ENCODE data around the gene KCNJ4. TPM values are rescaled to one million over a fixed set of nuclear protein-coding genes. Genes with fewer than 3 reads are reported as not detected.
"Not testable (repeated sequence)": the region's sequence is repeated elsewhere in the genome, so short reads cannot be mapped to it uniquely, and the experiment has no call there.

Gene KCNJ4
- total RNA-seq, 1 experiment from 2014 or later, result not detected

DNA sequence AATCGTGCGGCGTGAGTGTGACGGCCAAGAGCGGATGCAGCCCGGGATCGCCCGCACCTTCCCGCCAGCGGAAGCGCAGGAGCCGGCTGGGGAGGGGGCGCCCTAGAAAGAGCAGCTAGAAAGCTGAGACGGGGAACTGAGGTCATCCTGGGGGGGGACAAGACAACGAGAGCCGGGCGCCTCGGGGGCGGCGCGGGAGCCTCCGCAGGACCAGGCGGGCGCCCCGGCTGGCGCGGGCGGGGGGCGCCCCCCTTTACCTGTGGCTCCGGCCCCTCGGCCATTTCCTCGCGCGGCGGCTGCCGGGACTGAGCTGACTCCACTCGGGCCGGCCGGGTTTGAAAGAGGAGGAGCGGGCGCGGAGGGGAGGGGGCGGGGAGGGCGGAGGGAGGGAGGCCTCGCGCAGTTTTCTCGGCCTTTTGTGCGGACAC, 56.8 kb downstream of the KCNJ4 start:
- DNase-seq (ENCODE audit: low read depth in 1 of 2, low spot score in 2 of 2); H3K36me3 ChIP-seq; H3K9me3 ChIP-seq (replicated peaks); H3K4me1 ChIP-seq (replicated peaks); H3K27ac ChIP-seq: not testable (repeated sequence)
- peaks cover 12% of the 10 kb centered on the region for H3K27me3 ChIP-seq (replicated peaks)
- peak overlapping the region; percentile 56 for H3K4me3 ChIP-seq

DNA sequence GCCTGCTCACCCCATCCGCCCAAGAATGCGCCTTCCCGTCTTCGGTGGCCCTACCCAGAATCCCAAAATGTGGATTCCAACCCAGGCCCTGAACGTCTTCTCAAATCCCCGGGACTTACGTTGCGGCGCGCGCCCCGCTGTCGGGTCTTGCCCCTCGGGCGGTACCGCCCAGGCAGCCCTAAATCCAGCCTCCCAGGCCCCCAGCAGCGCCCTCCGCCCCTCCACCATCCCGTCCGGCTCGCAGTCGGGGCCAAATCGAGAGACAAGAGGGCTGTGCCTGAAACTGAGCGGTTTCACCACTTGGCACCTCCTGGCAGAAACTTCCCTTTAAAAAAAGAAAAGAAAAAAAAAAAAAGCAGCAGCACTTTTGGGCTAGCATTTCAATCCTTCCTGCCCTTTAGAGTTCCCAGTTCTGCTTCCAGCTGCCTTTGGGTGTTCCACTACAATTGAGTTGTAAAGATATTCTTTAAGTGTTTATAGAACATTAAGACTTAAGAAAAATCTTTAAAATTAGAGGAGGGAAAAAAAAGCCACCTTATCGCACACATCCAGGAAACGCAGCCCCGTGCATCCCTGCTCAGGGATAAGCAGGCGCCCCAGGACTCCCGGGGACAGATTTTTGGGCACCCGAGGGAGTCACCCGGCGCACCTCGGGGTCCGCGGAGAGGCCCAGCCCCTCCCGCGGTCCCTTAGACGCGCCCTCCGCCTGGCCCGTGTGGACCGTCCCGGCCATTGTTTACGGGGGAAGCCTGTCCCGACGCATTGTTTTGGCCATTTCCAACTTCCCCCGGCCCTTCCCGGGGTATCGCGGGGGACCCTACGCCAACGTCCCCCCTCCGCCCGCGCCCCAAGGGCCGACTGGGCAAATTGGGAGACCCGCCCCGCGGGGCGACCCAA, 57.6 kb downstream of the KCNJ4 start:
- peak overlapping the region; percentile 56 for H3K4me3 ChIP-seq
- no peak for DNase-seq (ENCODE audit: low read depth in 1 of 2, low spot score in 2 of 2)
- no peaks in the 10 kb centered on the region for H3K4me1 ChIP-seq (replicated peaks)
- H3K9me3 ChIP-seq (replicated peaks), result no peaks in the 10 kb centered on the region
- peaks cover 11% of the 10 kb centered on the region for H3K27me3 ChIP-seq (replicated peaks)
- no peak overlapping the region for H3K27ac ChIP-seq
- H3K36me3 ChIP-seq, result no peaks in the 10 kb centered on the region

DNA sequence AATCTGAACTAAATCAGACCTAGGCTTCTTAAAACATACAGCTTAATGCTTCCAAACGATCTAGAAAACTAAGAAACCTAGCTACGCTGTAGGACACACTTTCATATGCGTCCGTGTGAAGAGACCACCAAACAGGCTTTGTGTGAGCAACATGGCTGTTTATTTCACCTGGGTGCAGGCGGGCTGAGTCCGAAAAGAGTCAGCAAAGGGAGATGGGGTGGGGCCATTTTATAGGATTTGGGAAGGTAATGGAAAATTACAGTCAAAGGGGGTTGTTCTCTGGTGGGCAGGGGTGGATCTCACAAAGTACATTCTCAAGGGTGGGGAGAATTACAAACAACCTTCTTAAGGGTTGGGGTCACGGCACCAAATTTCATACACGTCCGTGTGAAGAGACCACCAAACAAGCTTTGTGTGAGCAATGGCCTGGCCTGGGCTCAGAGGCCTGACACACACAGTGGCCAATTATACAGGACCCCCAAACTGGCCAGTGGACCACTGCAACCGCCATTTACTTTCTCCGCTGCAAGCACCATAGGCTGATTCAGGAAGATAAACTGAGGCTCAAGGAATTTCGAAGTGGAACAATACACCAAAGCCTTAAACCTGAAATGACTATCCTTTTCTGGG, 58.4 kb downstream of the KCNJ4 start:
- H3K9me3 ChIP-seq (replicated peaks); H3K27me3 ChIP-seq (replicated peaks); H3K27ac ChIP-seq; H3K36me3 ChIP-seq; H3K4me1 ChIP-seq (replicated peaks); H3K4me3 ChIP-seq; DNase-seq (ENCODE audit: low read depth in 1 of 2, low spot score in 2 of 2): not testable (repeated sequence)

DNA sequence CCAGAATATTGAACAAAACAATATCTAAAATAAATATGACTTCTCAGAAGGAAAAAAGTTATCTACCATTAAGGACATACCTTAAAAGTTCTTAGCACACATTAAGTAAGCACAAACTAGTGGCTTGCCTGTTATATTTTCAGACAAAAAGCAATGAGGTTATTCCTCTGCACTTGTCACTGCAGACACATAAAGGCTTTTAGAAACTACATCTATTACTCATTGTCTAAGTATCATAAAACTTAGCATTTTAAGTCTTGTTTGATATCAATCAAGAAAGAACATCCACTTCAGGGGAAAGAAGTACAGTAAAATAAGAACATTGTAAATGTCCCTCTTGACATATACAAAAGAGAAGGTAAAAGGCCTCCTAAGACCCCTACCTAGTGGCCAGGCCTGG, 59.1 kb downstream of the KCNJ4 start:
- not testable (repeated sequence) for H3K9me3 ChIP-seq (replicated peaks); DNase-seq (ENCODE audit: low read depth in 1 of 2, low spot score in 2 of 2); H3K4me1 ChIP-seq (replicated peaks); H3K4me3 ChIP-seq; H3K27me3 ChIP-seq (replicated peaks); H3K36me3 ChIP-seq; H3K27ac ChIP-seq

DNA sequence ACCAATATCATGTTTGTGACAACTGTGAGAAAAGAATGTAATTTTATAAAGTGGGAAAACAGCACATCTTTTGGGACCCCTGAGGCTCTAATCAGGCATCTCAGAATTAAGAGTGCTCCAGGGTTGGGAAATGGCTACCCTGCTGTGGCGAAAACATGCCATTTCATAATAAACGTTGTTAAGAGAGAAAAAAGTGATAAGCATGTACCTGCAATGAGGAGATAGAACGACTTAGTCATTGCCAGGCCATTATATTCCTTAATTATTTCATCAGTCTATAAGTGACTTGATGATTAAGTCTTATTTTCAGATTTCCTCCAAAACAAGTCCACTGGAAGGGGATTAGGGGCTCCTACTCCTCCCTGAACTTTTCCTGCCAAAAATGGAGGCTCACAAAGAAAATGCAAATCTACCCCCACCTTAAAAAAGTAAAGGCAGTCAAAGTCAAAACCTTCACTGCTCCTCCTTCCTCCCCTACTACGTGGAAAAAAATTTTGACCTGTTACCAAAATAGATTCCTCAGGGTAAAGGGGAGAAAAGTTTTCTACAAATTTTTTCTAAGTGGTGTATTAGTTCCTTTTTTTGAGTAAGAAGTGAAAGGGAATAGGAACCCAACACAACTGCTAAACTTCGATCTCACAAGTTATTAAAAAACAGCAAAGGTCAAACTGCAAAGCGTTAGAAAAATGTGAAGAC, 59.9 kb downstream of the KCNJ4 start:
- DNase-seq (ENCODE audit: low read depth in 1 of 2, low spot score in 2 of 2); H3K27ac ChIP-seq; H3K4me1 ChIP-seq (replicated peaks); H3K27me3 ChIP-seq (replicated peaks); H3K9me3 ChIP-seq (replicated peaks); H3K4me3 ChIP-seq; H3K36me3 ChIP-seq: not testable (repeated sequence)

DNA sequence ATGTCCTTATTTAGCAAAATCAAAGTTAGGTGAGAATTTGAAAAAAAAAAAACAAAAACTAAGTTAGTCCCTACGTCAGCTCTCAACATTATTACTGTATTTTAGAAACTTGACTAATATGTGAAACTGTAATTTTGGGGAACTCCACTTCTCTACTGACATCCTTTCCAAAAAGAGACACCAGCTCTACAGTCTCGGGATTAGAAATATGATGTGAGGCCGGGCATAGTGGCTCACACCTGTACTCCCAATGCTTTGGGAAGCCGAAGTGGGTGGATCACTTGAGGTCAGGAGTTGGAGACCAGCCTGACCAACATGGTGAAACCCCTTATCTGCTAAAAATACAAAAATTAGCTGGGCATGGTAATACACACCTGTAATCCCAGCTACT, 65.6 kb downstream of the KCNJ4 start:
- not testable (repeated sequence) for H3K4me3 ChIP-seq; DNase-seq (ENCODE audit: low read depth in 1 of 2, low spot score in 2 of 2); H3K36me3 ChIP-seq; H3K4me1 ChIP-seq (replicated peaks); H3K9me3 ChIP-seq (replicated peaks); H3K27ac ChIP-seq; H3K27me3 ChIP-seq (replicated peaks)

DNA sequence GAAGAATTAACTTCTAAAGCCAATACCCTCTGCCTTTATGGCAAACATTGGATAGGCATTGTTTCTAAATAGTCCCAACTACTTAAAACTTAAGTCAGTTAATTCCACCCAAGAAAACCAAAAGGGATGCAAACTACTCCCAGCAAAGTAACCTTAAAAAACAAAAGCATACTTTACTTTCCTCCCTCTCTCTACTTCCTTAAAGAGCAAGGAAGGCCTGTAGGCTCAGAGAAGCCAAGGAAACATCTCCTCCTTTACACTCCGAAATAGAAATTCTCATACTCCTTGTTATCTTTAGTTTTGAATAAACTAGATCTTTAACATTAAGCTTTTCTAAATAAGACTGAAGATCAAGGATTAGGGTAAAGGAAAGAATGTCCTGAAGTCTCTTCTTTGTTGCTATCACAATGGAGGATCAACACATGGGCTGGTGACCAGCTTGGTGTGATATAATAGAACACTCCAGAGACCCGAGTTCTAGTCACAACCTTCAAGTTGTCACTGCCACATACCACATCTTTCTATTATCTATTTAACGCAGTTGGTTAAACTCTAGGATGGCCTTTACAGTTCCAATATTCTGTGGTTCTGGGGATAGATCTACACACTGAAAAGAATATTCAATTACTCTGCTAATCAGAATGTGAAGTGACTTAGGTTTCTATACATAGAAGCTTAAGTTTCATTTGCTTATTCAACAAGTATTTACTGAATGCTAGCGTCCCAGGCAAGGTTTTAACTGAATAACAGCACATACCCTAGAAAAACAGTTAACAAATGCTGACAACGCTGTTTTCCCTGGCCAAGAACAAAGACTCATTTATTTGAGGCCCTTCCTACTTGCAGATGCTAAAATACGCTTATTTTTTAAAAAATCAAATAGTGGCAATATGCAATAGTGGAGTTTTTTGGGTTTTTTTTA, 66.2 kb downstream of the KCNJ4 start:
- not testable (repeated sequence) for DNase-seq (ENCODE audit: low read depth in 1 of 2, low spot score in 2 of 2); H3K4me3 ChIP-seq; H3K4me1 ChIP-seq (replicated peaks); H3K9me3 ChIP-seq (replicated peaks); H3K27me3 ChIP-seq (replicated peaks); H3K36me3 ChIP-seq; H3K27ac ChIP-seq

DNA sequence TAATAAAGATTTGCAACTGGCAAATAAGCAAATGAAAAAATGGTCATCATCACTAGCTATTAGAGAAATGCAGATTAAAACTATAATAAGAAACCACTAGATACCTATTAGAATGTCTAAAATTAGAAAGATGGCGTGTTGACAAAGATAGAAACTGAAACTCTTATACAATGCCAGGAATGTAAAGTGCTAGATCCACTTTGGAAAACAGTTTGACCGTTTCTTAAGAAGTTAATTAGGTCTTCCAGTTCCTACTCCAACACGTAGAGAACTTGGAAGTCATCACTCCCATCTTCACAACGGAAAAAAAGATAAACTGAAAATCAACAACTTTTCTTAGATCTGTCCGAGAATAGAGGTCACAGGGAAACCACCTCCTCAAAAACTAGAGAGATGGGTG, 68.1 kb downstream of the KCNJ4 start:
- H3K4me3 ChIP-seq; H3K27ac ChIP-seq; H3K4me1 ChIP-seq (replicated peaks); DNase-seq (ENCODE audit: low read depth in 1 of 2, low spot score in 2 of 2); H3K27me3 ChIP-seq (replicated peaks); H3K9me3 ChIP-seq (replicated peaks); H3K36me3 ChIP-seq: not testable (repeated sequence)

DNA sequence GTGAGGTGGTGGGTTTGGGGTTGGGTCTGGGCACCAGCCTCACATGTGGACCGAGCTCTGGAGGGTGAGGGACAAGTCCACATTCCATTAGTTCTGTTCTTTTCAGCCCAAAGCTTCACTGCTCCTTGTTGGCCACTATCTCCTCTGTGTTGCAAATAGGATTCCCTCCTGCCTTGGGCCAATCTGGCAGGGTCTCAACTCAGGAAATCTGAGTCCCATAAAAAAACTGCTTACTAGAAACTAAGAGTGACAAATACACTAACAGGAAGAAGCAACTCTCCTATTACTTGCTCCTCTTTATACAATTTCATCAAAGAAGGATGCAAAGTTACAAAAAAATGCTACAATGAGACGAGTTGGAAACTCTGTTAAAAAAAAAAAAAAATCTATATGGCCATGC, 71.6 kb downstream of the KCNJ4 start:
- DNase-seq (ENCODE audit: low read depth in 1 of 2, low spot score in 2 of 2), result no peak
- Histone ChIP-seq H3K36me3 (no peaks in the 10 kb centered on the region), H3K9me3 (replicated peaks) (no peaks in the 10 kb centered on the region), H3K27ac (no peak overlapping the region), H3K27me3 (replicated peaks) (no peaks in the 10 kb centered on the region), H3K4me3 (no peak overlapping the region), H3K4me1 (replicated peaks) (no peaks in the 10 kb centered on the region)

DNA sequence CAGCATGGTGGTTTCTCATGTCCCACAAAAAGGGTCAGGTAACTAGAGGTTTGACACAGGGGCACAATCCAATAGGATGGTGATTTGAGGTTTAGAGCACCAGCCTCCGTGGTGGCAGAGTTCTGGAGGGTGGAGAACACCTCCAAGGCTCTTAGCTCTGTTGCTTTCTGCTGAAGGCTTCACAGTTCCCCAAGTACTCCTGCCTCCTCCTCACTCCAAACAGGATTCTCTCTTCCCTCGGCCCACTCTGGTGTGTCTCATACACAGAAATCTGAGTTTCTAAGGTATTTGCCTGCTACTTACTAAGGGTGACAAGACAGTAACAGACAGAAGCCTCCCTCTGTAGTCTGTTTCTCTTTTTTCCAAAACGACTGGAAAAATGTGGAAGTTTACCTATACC, 73.6 kb downstream of the KCNJ4 start:
- not testable (repeated sequence) for H3K4me1 ChIP-seq (replicated peaks); H3K36me3 ChIP-seq; H3K27ac ChIP-seq; H3K27me3 ChIP-seq (replicated peaks); H3K4me3 ChIP-seq; DNase-seq (ENCODE audit: low read depth in 1 of 2, low spot score in 2 of 2); H3K9me3 ChIP-seq (replicated peaks)

Other genes starting within 250 kb of the KCNJ4 start
- gene TMEM184B, start 182.2 kb downstream of the KCNJ4 start, total RNA-seq (2014; rRNA removed; shearing (Covaris generic)), result 22.0 and 23.8 TPM in 2 replicates
- 82.0 and 118 TPM in 2 replicates for gene CSNK1E, start 137.8 kb downstream of the KCNJ4 start, total RNA-seq (2014; rRNA removed; shearing (Covaris generic))
- 15.4 and 26.1 TPM in 2 replicates for gene KDELR3, start 12.9 kb upstream of the KCNJ4 start, total RNA-seq (2014; rRNA removed; shearing (Covaris generic))
- 277 and 362 TPM in 2 replicates for gene DDX17, start 51.1 kb upstream of the KCNJ4 start, total RNA-seq (2014; rRNA removed; shearing (Covaris generic))
- not detected in 2 replicates for gene DMC1, start 115.0 kb upstream of the KCNJ4 start, total RNA-seq (2014; rRNA removed; shearing (Covaris generic))
- 0.42 TPM in 1 of 2 replicates, not detected in the other for gene FAM227A, start 201.2 kb upstream of the KCNJ4 start, total RNA-seq (2014; rRNA removed; shearing (Covaris generic))
- 8.8 and 13.5 TPM in 2 replicates for gene CBY1, start 201.4 kb upstream of the KCNJ4 start, total RNA-seq (2014; rRNA removed; shearing (Covaris generic))
- gene TOMM22, start 226.8 kb upstream of the KCNJ4 start, total RNA-seq (2014; rRNA removed; shearing (Covaris generic)), result 61.0 and 103 TPM in 2 replicates
- 53.5 and 67.0 TPM in 2 replicates for gene JOSD1, start 245.7 kb upstream of the KCNJ4 start, total RNA-seq (2014; rRNA removed; shearing (Covaris generic))